ENCODE measurements around the gene DLGAP1. TPM values are rescaled to one million over a fixed set of nuclear protein-coding genes. Genes with fewer than 3 reads are reported as not detected.

DLGAP1 gene
- total and polyA plus RNA-seq, 10 of the 15 experiments (the other 5 are each of a cell fraction or from before 2014, with no cell fraction given) = 0.23 to 27.6 (median 1.9) TPM

- no peak for TF ChIP-seq CREB1 (IDR thresholded peaks at IDR 0.05; ENCODE audit: low read depth)
- TF ChIP-seq NBN (IDR thresholded peaks at IDR 0.05) = no peak
- TF ChIP-seq, protein P1, sequence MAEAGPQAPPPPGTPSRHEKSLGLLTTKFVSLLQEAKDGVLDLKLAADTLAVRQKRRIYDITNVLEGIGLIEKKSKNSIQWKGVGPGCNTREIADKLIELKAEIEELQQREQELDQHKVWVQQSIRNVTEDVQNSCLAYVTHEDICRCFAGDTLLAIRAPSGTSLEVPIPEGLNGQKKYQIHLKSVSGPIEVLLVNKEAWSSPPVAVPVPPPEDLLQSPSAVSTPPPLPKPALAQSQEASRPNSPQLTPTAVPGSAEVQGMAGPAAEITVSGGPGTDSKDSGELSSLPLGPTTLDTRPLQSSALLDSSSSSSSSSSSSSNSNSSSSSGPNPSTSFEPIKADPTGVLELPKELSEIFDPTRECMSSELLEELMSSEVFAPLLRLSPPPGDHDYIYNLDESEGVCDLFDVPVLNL (IDR thresholded peaks at IDR 0.05; ENCODE audit: low read depth, low read length) = no peak
Measured at GRCh38 chr18:4417714-4418113, 37.4 kb downstream of the DLGAP1 start (continued).

DNA sequence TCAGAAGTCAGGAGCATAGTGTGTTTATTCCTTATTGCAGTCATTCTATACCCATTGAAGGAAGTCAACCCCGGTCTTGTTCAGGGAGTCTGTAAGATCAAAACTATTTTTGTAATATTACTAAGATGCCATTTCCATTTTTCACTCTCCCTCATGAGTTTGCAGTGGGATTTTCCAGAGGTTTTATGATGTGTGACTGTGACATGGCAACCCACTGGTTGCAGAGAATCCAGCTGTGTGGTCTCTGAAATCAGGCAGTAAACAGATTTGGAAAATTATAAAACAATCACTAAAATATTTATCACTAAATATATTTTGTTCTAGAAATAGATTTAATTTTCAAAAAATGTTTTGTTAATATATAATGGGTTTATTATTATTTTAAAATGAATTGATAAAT is 38.1 kb downstream of the DLGAP1 start:
- peaks cover 0 to 2% of the 10 kb centered on the region in 2 experiments; a peak in 1 of 4 replicates for H3K36me3 ChIP-seq (ENCODE audit: control insufficient read depth in 2 of 2, insufficient read depth in 2 of 2, low read length in 1 of 2)
- DNase-seq (ENCODE audit: low read depth, low spot score) (no peak), FAIRE-seq (no peak), ATAC-seq (peak; percentile 28)
- no peaks in the 10 kb centered on the region for H3K4me1 ChIP-seq (ENCODE audit: control insufficient read depth, insufficient read depth, low read length)
- in situ Hi-C loops (cut with MboI) = no loop called here
- no peaks in the 10 kb centered on the region for H4K20me1 ChIP-seq (ENCODE audit: control insufficient read depth, insufficient read depth)
- H2AFZ ChIP-seq (ENCODE audit: control insufficient read depth, low read depth, low read length) = no peak overlapping the region
- CTCF ChIA-PET = interaction anchor here (1.8 kb wide), 1 partner anchor 17 kb away, joined by 4 read pairs; no protein-coding TSS in a partner anchor
- POLR2A ChIA-PET = interaction anchor here (2.0 kb wide), 1 partner anchor 16 kb away, joined by 6 read pairs; no protein-coding TSS in a partner anchor
- intact Hi-C loops (cut with micrococcal nuclease; ENCODE audit: unreplicated experiment) = no loop called here
- H3K27ac ChIP-seq (ENCODE audit: control insufficient read depth, insufficient read depth) = no peak overlapping the region
- no TSS peak for BruUV-seq (replicated peaks)
- H3K9me3 ChIP-seq (replicated peaks; ENCODE audit: control insufficient read depth, insufficient read depth, low read length) = no peaks in the 10 kb centered on the region; the same call in 2 of the 3 replicates
- no peaks in the 10 kb centered on the region for H3K79me2 ChIP-seq (ENCODE audit: control insufficient read depth, insufficient read depth, low read length)
- H3K9ac ChIP-seq (ENCODE audit: control insufficient read depth, insufficient read depth, low read length) = no peak overlapping the region
- WGBS (ENCODE audit: insufficient coverage, insufficient replicate concordance, low lambda C conversion rate, missing lambda C conversion rate) = 5% methylated on average over 1 of the region's 1 CpG
- RAD21 ChIA-PET (ENCODE audit: unreplicated experiment) = interaction anchor here (0.7 to 2.2 kb wide), 5 partner anchors 13 to 162 kb away, joined by 3 to 8 read pairs (median 6); no protein-coding TSS in a partner anchor
- no peak overlapping the region for H3K4me2 ChIP-seq (ENCODE audit: control insufficient read depth, insufficient read depth)
- no peak overlapping the region for H3K4me3 ChIP-seq
- SMC1A ChIA-PET (ENCODE audit: uncharacterized antibody, unreplicated experiment) = interaction anchor here (0.9 to 3.8 kb wide), 10 partner anchors 10 to 147 kb away, joined by 3 to 17 read pairs (median 6); no protein-coding TSS in a partner anchor
- no peaks in the 10 kb centered on the region for H3K27me3 ChIP-seq (replicated peaks in 1 of 2; ENCODE audit: control insufficient read depth in 2 of 2, insufficient read depth in 2 of 2, low read length in 1 of 2)
- TF ChIP-seq STAT1 (conservative IDR thresholded peaks at IDR 0.05) (no peak), NR2C1 (IDR thresholded peaks at IDR 0.05) (no peak), RAD51 (IDR thresholded peaks at IDR 0.05) (no peak), POU2F2 (IDR thresholded peaks at IDR 0.05; ENCODE audit: borderline replicate concordance, low read depth, low read length) (no peak), SREBF2 (IDR thresholded peaks at IDR 0.05; ENCODE audit: low read length) (no peak), NFYB (IDR thresholded peaks at IDR 0.05; ENCODE audit: insufficient read depth, low read depth, low read length) (no peak), NBN (IDR thresholded peaks at IDR 0.05) (no peak)
- TF ChIP-seq, protein P2, sequence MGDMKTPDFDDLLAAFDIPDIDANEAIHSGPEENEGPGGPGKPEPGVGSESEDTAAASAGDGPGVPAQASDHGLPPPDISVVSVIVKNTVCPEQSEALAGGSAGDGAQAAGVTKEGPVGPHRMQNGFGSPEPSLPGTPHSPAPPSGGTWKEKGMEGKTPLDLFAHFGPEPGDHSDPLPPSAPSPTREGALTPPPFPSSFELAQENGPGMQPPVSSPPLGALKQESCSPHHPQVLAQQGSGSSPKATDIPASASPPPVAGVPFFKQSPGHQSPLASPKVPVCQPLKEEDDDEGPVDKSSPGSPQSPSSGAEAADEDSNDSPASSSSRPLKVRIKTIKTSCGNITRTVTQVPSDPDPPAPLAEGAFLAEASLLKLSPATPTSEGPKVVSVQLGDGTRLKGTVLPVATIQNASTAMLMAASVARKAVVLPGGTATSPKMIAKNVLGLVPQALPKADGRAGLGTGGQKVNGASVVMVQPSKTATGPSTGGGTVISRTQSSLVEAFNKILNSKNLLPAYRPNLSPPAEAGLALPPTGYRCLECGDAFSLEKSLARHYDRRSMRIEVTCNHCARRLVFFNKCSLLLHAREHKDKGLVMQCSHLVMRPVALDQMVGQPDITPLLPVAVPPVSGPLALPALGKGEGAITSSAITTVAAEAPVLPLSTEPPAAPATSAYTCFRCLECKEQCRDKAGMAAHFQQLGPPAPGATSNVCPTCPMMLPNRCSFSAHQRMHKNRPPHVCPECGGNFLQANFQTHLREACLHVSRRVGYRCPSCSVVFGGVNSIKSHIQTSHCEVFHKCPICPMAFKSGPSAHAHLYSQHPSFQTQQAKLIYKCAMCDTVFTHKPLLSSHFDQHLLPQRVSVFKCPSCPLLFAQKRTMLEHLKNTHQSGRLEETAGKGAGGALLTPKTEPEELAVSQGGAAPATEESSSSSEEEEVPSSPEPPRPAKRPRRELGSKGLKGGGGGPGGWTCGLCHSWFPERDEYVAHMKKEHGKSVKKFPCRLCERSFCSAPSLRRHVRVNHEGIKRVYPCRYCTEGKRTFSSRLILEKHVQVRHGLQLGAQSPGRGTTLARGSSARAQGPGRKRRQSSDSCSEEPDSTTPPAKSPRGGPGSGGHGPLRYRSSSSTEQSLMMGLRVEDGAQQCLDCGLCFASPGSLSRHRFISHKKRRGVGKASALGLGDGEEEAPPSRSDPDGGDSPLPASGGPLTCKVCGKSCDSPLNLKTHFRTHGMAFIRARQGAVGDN (IDR thresholded peaks at IDR 0.05) = no peak
- TF ChIP-seq, protein P3, sequence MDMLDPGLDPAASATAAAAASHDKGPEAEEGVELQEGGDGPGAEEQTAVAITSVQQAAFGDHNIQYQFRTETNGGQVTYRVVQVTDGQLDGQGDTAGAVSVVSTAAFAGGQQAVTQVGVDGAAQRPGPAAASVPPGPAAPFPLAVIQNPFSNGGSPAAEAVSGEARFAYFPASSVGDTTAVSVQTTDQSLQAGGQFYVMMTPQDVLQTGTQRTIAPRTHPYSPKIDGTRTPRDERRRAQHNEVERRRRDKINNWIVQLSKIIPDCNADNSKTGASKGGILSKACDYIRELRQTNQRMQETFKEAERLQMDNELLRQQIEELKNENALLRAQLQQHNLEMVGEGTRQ (IDR thresholded peaks at IDR 0.05; ENCODE audit: borderline replicate concordance, low read depth, low read length) = no peak
